ENCODE data around the gene WDR43. TPM values are rescaled to one million over a fixed set of nuclear protein-coding genes. Genes with fewer than 3 reads are reported as not detected.

The WDR43 gene
- polyA plus RNA-seq, 1 experiment: 32.8 TPM

DNA sequence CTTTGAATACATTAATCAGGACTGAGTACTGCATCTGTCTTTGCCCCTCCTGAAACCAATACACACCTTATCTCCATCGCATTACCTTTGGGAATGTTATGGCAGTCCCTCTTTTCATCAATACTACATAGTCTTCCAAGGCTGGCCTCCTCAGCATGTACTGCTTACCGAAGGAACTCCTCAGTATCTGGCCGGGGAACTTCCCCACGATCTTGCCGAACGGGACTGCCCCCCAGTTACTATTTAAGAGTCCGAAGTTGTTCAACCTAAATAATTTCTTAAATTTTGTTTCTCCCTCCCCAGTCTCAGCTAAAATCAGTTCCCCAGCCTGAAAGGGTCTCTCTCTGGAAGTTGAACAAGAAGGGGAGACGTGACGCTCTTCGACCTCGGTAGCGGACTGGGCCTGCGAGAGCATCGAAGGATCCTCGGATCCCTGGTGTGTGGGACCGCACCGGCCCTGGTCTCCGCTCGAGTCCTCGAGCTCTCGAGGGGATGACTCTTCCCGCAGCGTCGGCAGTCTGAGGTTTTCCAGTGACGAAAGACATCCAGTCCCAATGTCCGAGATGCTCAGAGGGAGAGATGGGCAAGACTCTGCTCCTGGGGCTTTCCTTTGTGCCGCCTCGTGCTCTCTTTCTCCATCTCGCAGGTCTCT lies 24.8 kb upstream of the WDR43 start:
- ChIA-PET POLR2A (no interaction called here), CTCF (interaction anchor here (1.0 to 2.1 kb wide), 3 partner anchors 34 to 303 kb away, joined by 3 to 11 read pairs (median 8); no protein-coding TSS in a partner anchor)
- TF ChIP-seq, protein P1, sequence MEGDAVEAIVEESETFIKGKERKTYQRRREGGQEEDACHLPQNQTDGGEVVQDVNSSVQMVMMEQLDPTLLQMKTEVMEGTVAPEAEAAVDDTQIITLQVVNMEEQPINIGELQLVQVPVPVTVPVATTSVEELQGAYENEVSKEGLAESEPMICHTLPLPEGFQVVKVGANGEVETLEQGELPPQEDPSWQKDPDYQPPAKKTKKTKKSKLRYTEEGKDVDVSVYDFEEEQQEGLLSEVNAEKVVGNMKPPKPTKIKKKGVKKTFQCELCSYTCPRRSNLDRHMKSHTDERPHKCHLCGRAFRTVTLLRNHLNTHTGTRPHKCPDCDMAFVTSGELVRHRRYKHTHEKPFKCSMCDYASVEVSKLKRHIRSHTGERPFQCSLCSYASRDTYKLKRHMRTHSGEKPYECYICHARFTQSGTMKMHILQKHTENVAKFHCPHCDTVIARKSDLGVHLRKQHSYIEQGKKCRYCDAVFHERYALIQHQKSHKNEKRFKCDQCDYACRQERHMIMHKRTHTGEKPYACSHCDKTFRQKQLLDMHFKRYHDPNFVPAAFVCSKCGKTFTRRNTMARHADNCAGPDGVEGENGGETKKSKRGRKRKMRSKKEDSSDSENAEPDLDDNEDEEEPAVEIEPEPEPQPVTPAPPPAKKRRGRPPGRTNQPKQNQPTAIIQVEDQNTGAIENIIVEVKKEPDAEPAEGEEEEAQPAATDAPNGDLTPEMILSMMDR (IDR thresholded peaks at IDR 0.05; ENCODE audit: insufficient read depth, low read depth, low read length): no peak
- Histone ChIP-seq H3K27me3 (ENCODE audit: control insufficient read depth, insufficient read depth, low read length) (no peaks in the 10 kb centered on the region), H3K36me3 (ENCODE audit: control insufficient read depth, insufficient read depth, low read length) (no peaks in the 10 kb centered on the region), H3K4me3 (ENCODE audit: low read depth, low read length) (peak overlapping the region; percentile 68)
- no peak for DNase-seq (ENCODE audit: low read depth)

DNA sequence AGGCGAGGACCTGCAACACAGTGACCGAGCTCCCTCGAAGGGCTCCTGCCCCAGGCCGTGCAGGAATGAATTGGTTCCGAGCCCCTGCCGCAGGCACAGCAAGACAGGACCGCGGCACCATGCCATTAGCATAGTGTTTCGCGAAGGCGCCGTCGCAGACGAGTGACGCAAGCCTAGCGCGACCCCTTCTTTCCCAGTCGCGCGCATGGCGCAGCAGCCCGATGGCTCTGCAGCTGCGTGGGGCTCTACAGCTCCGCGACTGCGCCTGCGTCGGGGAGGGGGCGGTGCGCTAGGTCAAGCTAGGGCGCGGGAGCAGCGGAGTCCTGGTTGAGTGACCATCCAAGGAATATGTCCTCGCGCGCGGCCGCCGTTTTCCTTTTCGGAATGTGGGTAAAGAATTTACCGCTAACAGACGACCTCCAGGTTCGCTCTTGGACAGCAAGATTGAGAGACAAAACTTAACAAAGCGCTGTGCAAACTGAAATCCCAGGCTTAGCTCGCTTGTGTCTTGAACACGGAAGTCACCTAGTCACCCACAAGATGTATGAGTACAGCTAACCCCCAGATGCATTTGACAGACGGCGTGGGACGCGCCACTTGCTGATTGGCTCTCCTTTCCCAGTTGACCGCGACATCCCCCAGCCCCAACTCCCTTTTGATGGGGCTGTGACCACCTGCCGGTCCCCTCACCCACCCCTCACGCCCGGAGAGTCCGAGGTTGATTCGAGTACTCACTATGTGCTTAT lies 24.1 kb upstream of the WDR43 start, which contains the start of gene TRMT61B:
TSS of gene TRMT61B (minus strand) at position 164 of the 746 bp plus-strand sequence. CDS start at position 132, 32 bp downstream.
- H3K27me3 ChIP-seq (ENCODE audit: control insufficient read depth, insufficient read depth, low read length): no peaks in the 10 kb centered on the region
- ChIA-PET CTCF (interaction anchor here (0.8 to 2.1 kb wide), 3 partner anchors 18 to 304 kb away, joined by 5 to 11 read pairs (median 8); no protein-coding TSS in a partner anchor), POLR2A (no interaction called here)
- peak; percentile 60 for DNase-seq (ENCODE audit: low read depth)
- no peaks in the 10 kb centered on the region for H3K36me3 ChIP-seq (ENCODE audit: control insufficient read depth, insufficient read depth, low read length)
- peak within 1 kb of the TSS; percentile 68 for H3K4me3 ChIP-seq (ENCODE audit: low read depth, low read length)
- TF ChIP-seq, protein P1 (IDR thresholded peaks at IDR 0.05; ENCODE audit: insufficient read depth, low read depth, low read length): no peak

DNA sequence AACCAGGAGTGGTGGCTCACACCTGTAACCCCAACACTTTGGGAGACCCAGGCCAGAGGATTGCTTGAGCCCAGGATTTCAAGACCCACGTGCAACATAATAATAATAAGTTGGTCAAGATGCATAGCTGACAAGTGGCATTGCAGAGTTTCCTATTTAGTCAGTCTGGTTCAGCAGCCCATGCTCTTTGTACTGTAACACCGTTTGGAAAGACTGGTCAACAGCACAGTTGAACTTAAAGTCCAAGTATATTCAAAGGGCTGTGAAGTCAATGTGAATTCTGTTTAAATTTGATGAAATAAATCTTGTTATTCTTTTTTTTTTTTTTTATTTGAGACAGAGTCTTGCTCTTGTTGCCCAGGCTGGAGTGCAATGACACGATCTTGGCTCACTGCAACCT lies 22.8 kb upstream of the WDR43 start:
- TF ChIP-seq, protein P1 (IDR thresholded peaks at IDR 0.05; ENCODE audit: insufficient read depth, low read depth, low read length): no peak
- ChIA-PET POLR2A (no interaction called here), CTCF (no interaction called here)
- Histone ChIP-seq H3K27me3 (ENCODE audit: control insufficient read depth, insufficient read depth, low read length) (0 out of 2 replicates have a peak, but pooled peaks cover 1% of the 10 kb centered on the region), H3K36me3 (ENCODE audit: control insufficient read depth, insufficient read depth, low read length) (no peaks in the 10 kb centered on the region), H3K4me3 (ENCODE audit: low read depth, low read length) (no peak overlapping the region)
- DNase-seq (ENCODE audit: low read depth): no peak

DNA sequence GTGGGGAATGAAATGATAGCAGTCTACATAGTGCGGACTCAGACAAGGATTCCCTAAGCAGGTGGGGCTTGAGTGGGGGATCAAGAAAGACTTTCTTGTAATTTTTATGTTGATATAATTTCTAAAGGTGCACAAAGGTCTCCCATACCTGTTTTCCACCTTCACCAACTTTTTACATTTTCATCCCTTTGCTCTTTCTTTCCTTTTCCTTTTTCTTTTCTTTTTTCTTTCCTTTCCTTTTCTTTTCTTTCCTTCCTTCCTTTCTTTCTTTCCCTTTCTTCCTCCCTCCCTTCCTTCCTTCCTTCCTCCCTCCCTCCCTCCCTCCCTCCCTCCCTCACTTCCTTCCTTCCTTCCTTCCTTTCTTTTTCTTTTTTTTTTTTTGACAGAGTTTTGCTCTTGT lies 14.3 kb upstream of the WDR43 start:
- POLR2A ChIA-PET: no interaction called here
- no peak for DNase-seq (ENCODE audit: low read depth)
- Histone ChIP-seq H3K36me3 (ENCODE audit: control insufficient read depth, insufficient read depth, low read length) (no peaks in the 10 kb centered on the region), H3K4me3 (ENCODE audit: low read depth, low read length) (no peak overlapping the region), H3K27me3 (ENCODE audit: control insufficient read depth, insufficient read depth, low read length) (0 out of 2 replicates have a peak, but pooled peaks cover 1% of the 10 kb centered on the region)
- TF ChIP-seq, protein P1 (IDR thresholded peaks at IDR 0.05; ENCODE audit: insufficient read depth, low read depth, low read length): no peak
- CTCF ChIA-PET: no interaction called here

- CTCF ChIA-PET: no interaction called here
- Histone ChIP-seq H3K36me3 (ENCODE audit: control insufficient read depth, insufficient read depth, low read length) (no peaks in the 10 kb centered on the region), H3K4me3 (ENCODE audit: low read depth, low read length) (no peak overlapping the region), H3K27me3 (ENCODE audit: control insufficient read depth, insufficient read depth, low read length) (no peaks in the 10 kb centered on the region)
- DNase-seq (ENCODE audit: low read depth): no peak
- TF ChIP-seq, protein P1 (IDR thresholded peaks at IDR 0.05; ENCODE audit: insufficient read depth, low read depth, low read length): no peak
- POLR2A ChIA-PET: no interaction called here
Observed at GRCh38 chr2:28893488-28893887, 979 bp upstream of the WDR43 start.

All from BJ (cell line).